Glomerular endothelial cell (primary cell): Measurements from ENCODE around the gene RNLS. TPM values are rescaled to one million over a fixed set of nuclear protein-coding genes. Genes with fewer than 3 reads are reported as not detected.

Experiments used
- DNase-seq: peaks from one replicate; pipeline ENCODE4 v3.0.0-alpha.2; 2011; ENCODE audit warnings: low read depth, low spot score; ENCODE audit errors: extremely low read depth
- total RNA-seq: library from RNA; depleted of rRNA; stranded (reverse); fragments of >200 nt; gene quantifications from 2 replicates; pipeline ENCODE4 v1.2.3, GENCODE V29; 2015

Gene RNLS
- total RNA-seq, 1 donor from 2014 or later: 1.5 TPM

- DNase-seq: no peak
Observed at GRCh38 chr10:88437411-88437810, 145.7 kb downstream of the RNLS start.

DNA sequence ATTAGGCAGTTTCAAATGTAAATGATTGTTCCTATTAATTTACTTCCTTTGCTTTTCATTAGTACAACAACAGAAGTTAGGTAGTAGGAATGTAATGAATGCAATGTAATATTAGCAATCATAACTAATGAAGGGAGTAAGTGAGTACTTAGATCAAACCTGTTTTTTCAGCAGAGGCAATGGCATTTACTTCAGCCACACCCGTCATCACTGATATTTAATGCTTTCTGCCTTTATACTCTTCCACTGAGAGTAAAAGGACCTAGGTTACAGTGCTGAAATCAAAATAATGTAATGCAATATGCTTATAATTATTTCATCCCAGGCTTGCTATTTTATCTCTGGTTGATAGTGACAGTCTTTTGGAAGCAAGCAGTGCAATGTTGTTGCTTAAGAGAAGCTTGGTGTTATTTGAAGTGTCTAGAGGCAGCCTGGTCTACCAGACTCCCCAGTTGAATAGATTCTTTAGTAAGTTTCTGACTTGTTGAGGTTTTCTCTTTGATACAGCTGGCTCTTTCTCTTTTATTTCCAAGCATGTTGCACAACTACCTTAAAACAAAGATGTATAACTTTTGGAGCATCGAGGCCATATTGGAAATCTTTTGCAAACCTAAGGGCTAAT, 149.4 kb downstream of the RNLS start:
- no peak for DNase-seq

DNA sequence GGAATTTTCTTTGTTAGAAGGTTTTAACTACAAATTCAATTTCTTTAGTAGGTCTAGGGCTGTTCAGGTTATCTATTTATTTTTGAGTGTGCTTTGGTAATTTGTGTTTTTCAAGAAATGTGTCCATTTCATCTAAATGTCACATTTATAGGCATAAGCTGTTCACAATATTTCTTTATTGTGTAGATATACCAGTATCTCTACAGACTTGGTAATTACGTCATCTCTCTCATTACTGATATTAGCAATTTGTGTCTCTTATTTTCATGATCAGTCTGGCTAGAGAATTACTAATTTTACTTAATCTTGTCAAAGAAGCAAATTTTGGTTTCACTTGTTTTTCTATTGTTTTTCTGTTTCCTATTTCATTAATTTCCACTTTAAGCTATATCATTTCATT, 152.0 kb downstream of the RNLS start:
- DNase-seq: no peak

DNA sequence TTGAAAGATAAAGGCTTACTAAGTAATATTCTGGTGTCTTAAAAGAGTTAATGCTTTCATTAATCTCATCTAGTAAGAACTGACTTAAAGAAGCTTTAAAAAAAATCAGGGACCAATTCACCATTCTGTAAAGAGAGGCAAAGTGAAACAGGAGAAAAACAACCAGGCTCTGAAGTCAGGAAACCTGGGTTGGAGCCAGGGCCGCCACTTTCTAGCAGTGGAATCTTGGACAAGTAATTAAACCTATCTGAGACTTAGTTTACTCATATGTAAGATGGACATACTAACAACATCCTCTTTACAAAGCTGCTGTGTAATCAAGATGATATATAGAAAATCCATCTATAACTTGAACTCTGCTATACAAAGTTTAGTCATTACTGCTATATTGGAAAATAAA, 154.1 kb downstream of the RNLS start:
- no peak for DNase-seq

- no peak for DNase-seq
Observed at GRCh38 chr10:88428442-88428841, 154.7 kb downstream of the RNLS start.

- DNase-seq: no peak
Observed at GRCh38 chr10:88427024-88427423, 156.1 kb downstream of the RNLS start.

DNA sequence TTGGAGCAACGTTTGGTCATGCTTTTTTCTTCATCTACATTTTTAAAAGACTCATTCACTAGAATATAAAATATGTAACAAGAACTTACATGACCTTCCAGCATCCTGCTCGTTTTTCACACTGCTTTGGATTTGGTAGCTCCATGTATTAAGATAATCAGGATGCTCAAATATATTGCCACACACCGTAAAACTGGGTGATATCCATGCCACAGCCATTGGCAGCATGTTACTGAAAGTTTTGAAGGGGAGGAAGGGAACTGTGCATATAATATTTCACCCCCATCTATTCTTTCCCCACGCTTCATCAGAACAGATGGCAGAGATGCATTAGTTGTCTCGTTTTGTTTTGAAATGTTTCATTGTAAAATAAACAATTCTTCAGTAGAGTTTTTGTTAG, 158.2 kb downstream of the RNLS start:
- DNase-seq: no peak

DNA sequence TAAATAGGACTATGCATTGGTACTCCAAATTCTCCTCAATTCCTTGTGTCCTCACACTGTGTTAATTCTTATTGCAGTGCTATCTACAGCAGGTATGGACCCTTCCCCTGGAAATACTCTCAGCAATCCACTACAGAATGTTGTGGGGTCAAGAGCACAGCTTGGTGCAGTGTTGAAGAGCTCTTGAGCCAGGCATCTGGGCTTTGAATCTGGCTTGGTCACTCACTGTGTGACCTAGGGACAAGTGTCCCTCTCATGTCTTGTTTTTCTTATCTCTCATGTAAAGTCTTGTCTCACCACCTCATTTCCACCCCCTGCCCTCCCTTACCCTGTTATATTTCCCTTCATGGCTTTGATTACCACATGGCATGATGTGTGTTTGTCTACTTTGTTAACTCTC, 159.4 kb downstream of the RNLS start:
- DNase-seq: no peak

DNA sequence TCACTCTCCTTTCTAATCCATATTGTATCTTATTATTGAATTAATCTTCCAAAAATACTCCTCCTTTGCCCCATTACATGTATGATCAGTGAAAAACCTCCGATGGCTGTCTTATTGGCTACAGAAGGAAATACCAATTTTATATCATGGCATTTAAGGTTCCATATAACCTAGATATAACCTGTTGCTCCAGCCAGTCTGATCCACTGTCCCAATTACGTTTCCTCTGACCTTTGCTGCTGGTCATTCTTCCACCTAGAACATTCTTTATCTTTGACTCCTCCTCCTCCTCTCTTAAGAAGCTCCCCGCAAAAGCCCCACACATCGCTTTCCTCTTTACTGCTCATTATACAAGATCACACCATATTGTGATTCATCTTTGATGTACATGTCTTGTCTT, 161.5 kb downstream of the RNLS start:
- no peak for DNase-seq

- no peak for DNase-seq
Observed at GRCh38 chr10:88418871-88419270, 164.2 kb downstream of the RNLS start.

GRCh38 chr10:88417387-88418030, 165.6 kb downstream of the RNLS start:
- no peak for DNase-seq

GRCh38 chr10:88416801-88417200, 166.3 kb downstream of the RNLS start:
- DNase-seq: no peak

GRCh38 chr10:88415533-88416130, 167.5 kb downstream of the RNLS start:
- DNase-seq: no peak

GRCh38 chr10:88413412-88413811, 169.7 kb downstream of the RNLS start:
- no peak for DNase-seq

DNA sequence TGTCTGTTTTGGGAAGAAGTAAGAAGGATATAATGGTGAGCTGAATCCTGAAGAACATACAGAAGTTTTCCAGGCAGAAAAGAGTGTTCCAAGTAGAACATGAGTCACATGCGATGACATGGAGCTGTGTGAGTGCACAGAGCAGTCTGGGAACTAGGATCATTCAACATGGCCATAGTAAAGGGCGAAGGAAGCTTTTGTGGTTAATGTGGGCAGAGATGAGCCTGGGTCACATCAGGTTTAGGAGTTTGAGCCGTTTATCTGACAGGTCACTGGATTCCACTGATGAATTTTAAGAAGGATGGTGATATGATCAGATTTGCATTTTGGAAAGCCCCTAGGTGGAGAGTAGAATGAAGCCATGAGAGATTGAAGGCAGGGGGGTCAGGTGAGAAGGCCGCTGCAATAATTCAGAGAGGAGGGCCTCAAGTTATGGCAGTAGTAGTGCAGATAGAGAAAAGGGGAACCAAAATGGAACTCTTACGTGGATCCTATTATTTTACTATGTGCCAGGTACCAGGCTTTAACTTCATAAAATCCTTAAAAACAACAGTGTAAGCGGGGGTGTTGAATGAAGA, 171.3 kb downstream of the RNLS start:
- DNase-seq: no peak

- no peak for DNase-seq
Observed at GRCh38 chr10:88409824-88410223, 173.3 kb downstream of the RNLS start.

- no peak for DNase-seq
Observed at GRCh38 chr10:88409236-88409635, 173.9 kb downstream of the RNLS start.

GRCh38 chr10:88408096-88408495, 175.0 kb downstream of the RNLS start:
- DNase-seq: no peak

GRCh38 chr10:88404133-88404532, 179.0 kb downstream of the RNLS start:
- no peak for DNase-seq

- DNase-seq: no peak
Observed at GRCh38 chr10:88401671-88402347, 181.3 kb downstream of the RNLS start.

- no peak for DNase-seq
Observed at GRCh38 chr10:88399240-88399639, 183.9 kb downstream of the RNLS start.
